ENCODE measurements around the gene KLHL7.

DNA sequence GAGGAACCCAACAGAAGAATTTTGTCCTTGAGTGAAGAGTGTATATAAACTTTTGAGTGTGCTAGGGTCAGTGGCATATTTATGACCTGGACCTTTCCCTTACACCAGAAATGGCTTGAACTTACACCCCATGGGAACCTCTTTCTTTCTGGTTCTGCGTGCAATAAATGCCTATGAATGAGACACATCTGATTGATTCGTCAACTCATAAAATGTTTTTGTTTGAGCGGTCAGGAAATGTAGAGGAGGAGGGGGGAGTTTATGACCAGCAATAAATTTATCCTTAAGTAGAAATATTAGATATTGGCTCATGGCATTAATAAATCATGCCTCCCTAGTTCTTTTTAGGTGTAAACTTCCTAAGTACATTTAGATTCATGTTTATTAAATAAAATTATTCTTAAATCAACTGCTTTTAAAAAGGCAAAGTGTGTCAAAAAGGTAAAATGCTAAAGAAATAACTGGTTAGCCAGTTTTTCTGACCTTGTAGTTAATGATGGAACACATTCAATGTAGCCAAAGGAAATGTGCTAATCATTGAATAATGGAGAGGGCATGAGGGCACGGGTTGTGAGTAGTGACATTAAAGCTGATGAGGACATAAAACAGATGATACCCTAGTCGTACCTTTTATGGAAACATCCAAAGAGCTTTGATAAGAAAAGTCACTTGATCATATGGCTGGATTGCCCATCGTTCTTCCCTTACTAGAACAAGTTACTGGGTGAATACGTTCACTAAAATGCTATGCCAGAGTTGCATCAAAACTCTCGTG lies 62.7 kb downstream of the KLHL7 start:
- TF ChIP-seq, protein P1, sequence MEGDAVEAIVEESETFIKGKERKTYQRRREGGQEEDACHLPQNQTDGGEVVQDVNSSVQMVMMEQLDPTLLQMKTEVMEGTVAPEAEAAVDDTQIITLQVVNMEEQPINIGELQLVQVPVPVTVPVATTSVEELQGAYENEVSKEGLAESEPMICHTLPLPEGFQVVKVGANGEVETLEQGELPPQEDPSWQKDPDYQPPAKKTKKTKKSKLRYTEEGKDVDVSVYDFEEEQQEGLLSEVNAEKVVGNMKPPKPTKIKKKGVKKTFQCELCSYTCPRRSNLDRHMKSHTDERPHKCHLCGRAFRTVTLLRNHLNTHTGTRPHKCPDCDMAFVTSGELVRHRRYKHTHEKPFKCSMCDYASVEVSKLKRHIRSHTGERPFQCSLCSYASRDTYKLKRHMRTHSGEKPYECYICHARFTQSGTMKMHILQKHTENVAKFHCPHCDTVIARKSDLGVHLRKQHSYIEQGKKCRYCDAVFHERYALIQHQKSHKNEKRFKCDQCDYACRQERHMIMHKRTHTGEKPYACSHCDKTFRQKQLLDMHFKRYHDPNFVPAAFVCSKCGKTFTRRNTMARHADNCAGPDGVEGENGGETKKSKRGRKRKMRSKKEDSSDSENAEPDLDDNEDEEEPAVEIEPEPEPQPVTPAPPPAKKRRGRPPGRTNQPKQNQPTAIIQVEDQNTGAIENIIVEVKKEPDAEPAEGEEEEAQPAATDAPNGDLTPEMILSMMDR (IDR thresholded peaks at IDR 0.05; ENCODE audit: insufficient read depth, low read depth, low read length), result no peak
- no peak for TF ChIP-seq EZH2 (IDR thresholded peaks at IDR 0.05; ENCODE audit: insufficient read depth, low read length)

Data from astrocyte (in vitro differentiated cells and primary cell).